Measurements from ENCODE around the gene AGAP1. TPM values are rescaled to one million over a fixed set of nuclear protein-coding genes. Genes with fewer than 3 reads are reported as not detected.

AGAP1 gene
- total RNA-seq, 2 experiments from 2014 or later, result not detected

DNA sequence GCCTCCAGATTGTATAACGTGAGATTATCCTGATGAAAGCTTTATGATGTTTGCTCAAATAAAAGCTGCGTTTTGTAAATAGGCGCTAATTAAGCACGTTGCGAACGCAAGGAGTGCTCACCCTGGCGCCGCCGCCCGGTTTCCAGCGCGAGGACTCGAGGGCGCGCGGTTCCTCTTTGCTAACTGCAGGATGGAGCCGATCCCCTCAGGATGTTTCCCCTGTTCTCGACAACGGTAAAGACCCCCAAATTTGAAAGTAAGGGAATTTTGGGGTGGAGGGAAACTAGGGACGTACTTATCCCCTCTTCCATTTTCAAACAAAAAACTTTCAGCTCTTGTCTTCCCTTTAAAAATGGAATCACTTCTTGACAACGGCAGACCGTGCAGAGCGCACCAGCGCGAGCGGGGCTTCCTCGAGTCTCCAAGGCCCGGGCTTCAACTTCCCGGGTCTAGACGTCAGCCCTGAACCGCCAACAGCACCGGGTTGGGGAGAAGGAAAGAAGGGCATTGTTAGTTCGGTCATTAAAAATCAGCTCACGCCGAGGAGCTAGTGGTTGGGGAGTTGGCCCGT is 675.4 kb downstream of the AGAP1 start:
- no peak for TF ChIP-seq EZH2phosphoT487 (IDR thresholded peaks at IDR 0.05; ENCODE audit: borderline replicate concordance, low read depth, low read length)
- TF ChIP-seq, protein P1, sequence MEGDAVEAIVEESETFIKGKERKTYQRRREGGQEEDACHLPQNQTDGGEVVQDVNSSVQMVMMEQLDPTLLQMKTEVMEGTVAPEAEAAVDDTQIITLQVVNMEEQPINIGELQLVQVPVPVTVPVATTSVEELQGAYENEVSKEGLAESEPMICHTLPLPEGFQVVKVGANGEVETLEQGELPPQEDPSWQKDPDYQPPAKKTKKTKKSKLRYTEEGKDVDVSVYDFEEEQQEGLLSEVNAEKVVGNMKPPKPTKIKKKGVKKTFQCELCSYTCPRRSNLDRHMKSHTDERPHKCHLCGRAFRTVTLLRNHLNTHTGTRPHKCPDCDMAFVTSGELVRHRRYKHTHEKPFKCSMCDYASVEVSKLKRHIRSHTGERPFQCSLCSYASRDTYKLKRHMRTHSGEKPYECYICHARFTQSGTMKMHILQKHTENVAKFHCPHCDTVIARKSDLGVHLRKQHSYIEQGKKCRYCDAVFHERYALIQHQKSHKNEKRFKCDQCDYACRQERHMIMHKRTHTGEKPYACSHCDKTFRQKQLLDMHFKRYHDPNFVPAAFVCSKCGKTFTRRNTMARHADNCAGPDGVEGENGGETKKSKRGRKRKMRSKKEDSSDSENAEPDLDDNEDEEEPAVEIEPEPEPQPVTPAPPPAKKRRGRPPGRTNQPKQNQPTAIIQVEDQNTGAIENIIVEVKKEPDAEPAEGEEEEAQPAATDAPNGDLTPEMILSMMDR (conservative IDR thresholded peaks at IDR 0.05; ENCODE audit: low read length), result no peak
- ChIA-PET POLR2A (no interaction called here), CTCF (ENCODE audit: unreplicated experiment) (no interaction called here)
- Histone ChIP-seq H4K20me1 (ENCODE audit: insufficient read depth, low read length) (no peaks in the 10 kb centered on the region), H3K27ac (ENCODE audit: low read depth, low read length, poor library complexity, severe bottlenecking) (no peak overlapping the region), H3K9me3 (ENCODE audit: low read length) (no peaks in the 10 kb centered on the region), H3K79me2 (ENCODE audit: insufficient read depth, low read depth, low read length) (no peaks in the 10 kb centered on the region), H2AFZ (ENCODE audit: low read length) (no peak overlapping the region), H3K4me3 (ENCODE audit: low read depth, low read length, poor library complexity, severe bottlenecking) (no peak overlapping the region), H3K4me2 (ENCODE audit: low read length) (no peak overlapping the region), H3K4me1 (ENCODE audit: insufficient read depth, low read length, poor library complexity, severe bottlenecking) (no peaks in the 10 kb centered on the region), H3K9me2 (ENCODE audit: insufficient read depth, low read length) (no peaks in the 10 kb centered on the region), H3K36me3 (ENCODE audit: insufficient read depth, low read length) (no peaks in the 10 kb centered on the region)
- no peak for DNase-seq (ENCODE audit: low spot score)
- intact Hi-C loops (cut with micrococcal nuclease; ENCODE audit: unreplicated experiment), result no loop called here
- no TSS peak for BruUV-seq (replicated peaks)

DNA sequence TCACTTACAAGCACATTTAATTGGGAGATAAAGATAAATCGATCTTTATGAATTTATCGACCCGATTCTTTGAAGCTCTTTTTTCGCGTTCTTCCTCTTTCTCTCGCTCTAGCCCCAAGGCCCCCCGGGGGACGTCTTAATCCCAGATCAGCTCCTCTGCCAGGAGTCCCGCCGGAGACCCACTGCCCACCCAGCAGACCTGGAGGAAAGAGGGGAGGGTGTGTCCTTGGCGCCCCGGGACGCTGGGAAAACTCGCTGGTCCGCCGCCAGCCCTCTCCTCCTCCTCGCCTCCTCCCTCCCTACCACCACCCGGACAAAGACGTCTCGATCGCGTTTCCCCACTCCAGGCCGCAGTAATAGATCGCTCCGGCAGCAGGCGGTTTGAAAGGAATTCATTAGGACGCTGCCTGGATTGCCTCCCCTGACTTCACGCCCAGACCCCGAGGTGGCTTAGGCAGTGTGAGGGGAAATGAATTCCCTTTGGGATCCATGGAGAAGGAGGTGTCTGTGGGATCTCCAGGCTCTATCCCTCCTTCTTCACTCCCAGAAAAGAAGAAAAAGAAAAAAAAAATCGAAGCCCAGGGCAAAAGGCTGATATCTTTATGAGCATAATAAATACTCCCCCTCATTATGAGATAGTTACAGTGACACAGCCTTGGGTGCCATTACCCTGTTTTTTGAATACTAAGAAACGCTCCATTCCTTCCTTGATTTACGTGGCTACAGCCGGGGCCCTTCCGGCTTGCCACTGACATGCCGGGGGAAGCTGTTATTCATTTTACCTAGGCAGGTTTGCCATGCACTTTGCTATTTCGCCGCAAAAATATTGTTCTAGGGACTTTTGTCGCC is 676.1 kb downstream of the AGAP1 start:
- TF ChIP-seq, protein P1 (conservative IDR thresholded peaks at IDR 0.05; ENCODE audit: low read length), result no peak
- no peak for TF ChIP-seq EZH2phosphoT487 (IDR thresholded peaks at IDR 0.05; ENCODE audit: borderline replicate concordance, low read depth, low read length)
- Histone ChIP-seq H3K4me3 (ENCODE audit: low read depth, low read length, poor library complexity, severe bottlenecking) (no peak overlapping the region), H3K9me3 (ENCODE audit: low read length) (no peaks in the 10 kb centered on the region), H3K4me2 (ENCODE audit: low read length) (no peak overlapping the region), H3K4me1 (ENCODE audit: insufficient read depth, low read length, poor library complexity, severe bottlenecking) (no peaks in the 10 kb centered on the region), H3K9me2 (ENCODE audit: insufficient read depth, low read length) (no peaks in the 10 kb centered on the region), H4K20me1 (ENCODE audit: insufficient read depth, low read length) (no peaks in the 10 kb centered on the region), H3K36me3 (ENCODE audit: insufficient read depth, low read length) (no peaks in the 10 kb centered on the region), H2AFZ (ENCODE audit: low read length) (no peak overlapping the region), H3K79me2 (ENCODE audit: insufficient read depth, low read depth, low read length) (no peaks in the 10 kb centered on the region), H3K27ac (ENCODE audit: low read depth, low read length, poor library complexity, severe bottlenecking) (no peak overlapping the region)
- ChIA-PET POLR2A (interaction anchor here (0.9 kb wide), 1 partner anchor 18 kb away, joined by 3 read pairs; no protein-coding TSS in a partner anchor), CTCF (ENCODE audit: unreplicated experiment) (no interaction called here)
- intact Hi-C loops (cut with micrococcal nuclease; ENCODE audit: unreplicated experiment), result no loop called here
- no TSS peak for BruUV-seq (replicated peaks)
- DNase-seq (ENCODE audit: low spot score), result no peak

Measured in OCI-LY7 (cell line).